Measurements from ENCODE around the gene RAB12.
"Not testable (repeated sequence)": the region's sequence is repeated elsewhere in the genome, so short reads cannot be mapped to it uniquely, and the experiment has no call there.

Gene RAB12

GRCh38 chr18:8651478-8652261, 42.4 kb downstream of the RAB12 start:
- DNase-seq, result not testable (repeated sequence)

- DNase-seq, result no peak
Measured at GRCh38 chr18:8654503-8655451, 45.5 kb downstream of the RAB12 start.

- no peak for DNase-seq
Measured at GRCh38 chr18:8656232-8656631, 47.0 kb downstream of the RAB12 start.

- DNase-seq, result no peak
Measured at GRCh38 chr18:8657050-8657820, 48.0 kb downstream of the RAB12 start.

- DNase-seq, result no peak
Measured at GRCh38 chr18:8657873-8658470, 48.7 kb downstream of the RAB12 start.

- no peak for DNase-seq
Measured at GRCh38 chr18:8658858-8659485, 49.7 kb downstream of the RAB12 start.

GRCh38 chr18:8659609-8660242, 50.5 kb downstream of the RAB12 start:
- peak; percentile 10 for DNase-seq

GRCh38 chr18:8660316-8660715, 51.1 kb downstream of the RAB12 start:
- no peak for DNase-seq

GRCh38 chr18:8661754-8662559, 52.7 kb downstream of the RAB12 start:
- peak; percentile 56 for DNase-seq

GRCh38 chr18:8662560-8663255, 53.5 kb downstream of the RAB12 start:
- no peak for DNase-seq

- no peak for DNase-seq
Measured at GRCh38 chr18:8667846-8668245, 58.6 kb downstream of the RAB12 start.

- DNase-seq, result no peak
Measured at GRCh38 chr18:8668381-8668780, 59.1 kb downstream of the RAB12 start.

GRCh38 chr18:8669571-8669970, 60.3 kb downstream of the RAB12 start:
- DNase-seq, result no peak

- no peak for DNase-seq
Measured at GRCh38 chr18:8673256-8674209, 64.3 kb downstream of the RAB12 start.

GRCh38 chr18:8675057-8675456, 65.8 kb downstream of the RAB12 start:
- DNase-seq, result no peak

- DNase-seq, result no peak
Measured at GRCh38 chr18:8681196-8681595, 72.0 kb downstream of the RAB12 start.

GRCh38 chr18:8684577-8684976, 75.3 kb downstream of the RAB12 start:
- DNase-seq, result no peak

- DNase-seq, result no peak
Measured at GRCh38 chr18:8685141-8685913, 76.1 kb downstream of the RAB12 start.
